ENCODE measurements around the gene SP9. TPM values are rescaled to one million over a fixed set of nuclear protein-coding genes. Genes with fewer than 3 reads are reported as not detected.
"Not testable (repeated sequence)": the region's sequence is repeated elsewhere in the genome, so short reads cannot be mapped to it uniquely, and the experiment has no call there.

The SP9 gene
- total RNA-seq, 2 donors from 2014 or later = not detected

- ATAC-seq (no peak), DNase-seq (no peak)
- peak overlapping the region; percentile 67 for H3K27ac Mint-ChIP-seq
- H3K36me3 Mint-ChIP-seq (ENCODE audit: low read depth) = peaks cover 8% of the 10 kb centered on the region
- H3K4me1 Mint-ChIP-seq = peaks cover 25% of the 10 kb centered on the region
- H3K4me3 Mint-ChIP-seq = peak overlapping the region; percentile 43
- H3K9me3 ChIP-seq (ENCODE audit: control insufficient read depth, low read length, poor library complexity, severe bottlenecking) = no peaks in the 10 kb centered on the region
- H3K27me3 Mint-ChIP-seq = peaks cover 67% of the 10 kb centered on the region
These were observed 9.1 kb downstream of the SP9 start for GRCh38 chr2:174343623-174344455.

GRCh38 chr2:174344716-174345461, 10.1 kb downstream of the SP9 start:
- H3K27me3 Mint-ChIP-seq = peaks cover 57% of the 10 kb centered on the region
- DNase-seq (no peak), ATAC-seq (peak; percentile 26)
- peaks cover 11% of the 10 kb centered on the region for H3K36me3 Mint-ChIP-seq (ENCODE audit: low read depth)
- H3K4me3 Mint-ChIP-seq = peak overlapping the region; percentile 43
- peak overlapping the region; percentile 66 for H3K27ac Mint-ChIP-seq
- H3K4me1 Mint-ChIP-seq = peaks cover 24% of the 10 kb centered on the region
- no peaks in the 10 kb centered on the region for H3K9me3 ChIP-seq (ENCODE audit: control insufficient read depth, low read length, poor library complexity, severe bottlenecking)

GRCh38 chr2:174350018-174350417, 15.3 kb downstream of the SP9 start:
- Mint-ChIP-seq H3K27ac (no peak overlapping the region), H3K4me1 (no peaks in the 10 kb centered on the region), H3K36me3 (ENCODE audit: low read depth) (peaks cover 12% of the 10 kb centered on the region), H3K4me3 (no peak overlapping the region), H3K27me3 (peaks cover 13% of the 10 kb centered on the region)
- DNase-seq = no peak
- ATAC-seq = no peak
- no peaks in the 10 kb centered on the region for H3K9me3 ChIP-seq (ENCODE audit: control insufficient read depth, low read length, poor library complexity, severe bottlenecking)

GRCh38 chr2:174350593-174351181, 15.9 kb downstream of the SP9 start:
- Mint-ChIP-seq H3K36me3 (ENCODE audit: low read depth) (peaks cover 12% of the 10 kb centered on the region), H3K27me3 (peaks cover 8% of the 10 kb centered on the region), H3K27ac (no peak overlapping the region), H3K4me3 (no peak overlapping the region), H3K4me1 (peaks cover under 1% of the 10 kb centered on the region)
- ATAC-seq = no peak
- H3K9me3 ChIP-seq (ENCODE audit: control insufficient read depth, low read length, poor library complexity, severe bottlenecking) = no peaks in the 10 kb centered on the region
- no peak for DNase-seq

- no peaks in the 10 kb centered on the region for H3K27me3 Mint-ChIP-seq
- peaks cover 3% of the 10 kb centered on the region for H3K4me1 Mint-ChIP-seq
- ATAC-seq = no peak
- DNase-seq = no peak
- H3K9me3 ChIP-seq (ENCODE audit: control insufficient read depth, low read length, poor library complexity, severe bottlenecking) = no peaks in the 10 kb centered on the region
- H3K36me3 Mint-ChIP-seq (ENCODE audit: low read depth) = peaks cover 14% of the 10 kb centered on the region
- no peak overlapping the region for H3K27ac Mint-ChIP-seq
- no peak overlapping the region for H3K4me3 Mint-ChIP-seq
These were observed 18.2 kb downstream of the SP9 start for GRCh38 chr2:174353004-174353403.

- no peaks in the 10 kb centered on the region for H3K27me3 Mint-ChIP-seq
- peaks cover 8% of the 10 kb centered on the region for H3K36me3 Mint-ChIP-seq (ENCODE audit: low read depth)
- H3K27ac Mint-ChIP-seq = peak overlapping the region; percentile 24
These were observed 21.6 kb downstream of the SP9 start for GRCh38 chr2:174356347-174356746.

GRCh38 chr2:174359663-174360062, 24.9 kb downstream of the SP9 start:
- peaks cover 11% of the 10 kb centered on the region for H3K36me3 Mint-ChIP-seq (ENCODE audit: low read depth)
- H3K4me1 Mint-ChIP-seq; H3K9me3 ChIP-seq (ENCODE audit: control insufficient read depth, low read length, poor library complexity, severe bottlenecking); H3K4me3 Mint-ChIP-seq; H3K27ac Mint-ChIP-seq; DNase-seq; H3K27me3 Mint-ChIP-seq; ATAC-seq: not testable (repeated sequence)

More at GRCh38 chr2:174356347-174356746, 21.6 kb downstream of the SP9 start:
- DNase-seq (no peak), ATAC-seq (no peak)
- no peaks in the 10 kb centered on the region for H3K9me3 ChIP-seq (ENCODE audit: control insufficient read depth, low read length, poor library complexity, severe bottlenecking)
- Mint-ChIP-seq H3K4me1 (peaks cover 5% of the 10 kb centered on the region), H3K4me3 (no peak overlapping the region)

GRCh38 chr2:174362949-174363348, 28.2 kb downstream of the SP9 start:
- DNase-seq (no peak), ATAC-seq (no peak)
- Mint-ChIP-seq H3K27ac (no peak overlapping the region), H3K4me1 (peaks cover 6% of the 10 kb centered on the region), H3K4me3 (no peak overlapping the region), H3K36me3 (ENCODE audit: low read depth) (peaks cover 15% of the 10 kb centered on the region), H3K27me3 (no peaks in the 10 kb centered on the region)
- H3K9me3 ChIP-seq (ENCODE audit: control insufficient read depth, low read length, poor library complexity, severe bottlenecking) = no peaks in the 10 kb centered on the region

GRCh38 chr2:174363492-174364225, 28.9 kb downstream of the SP9 start:
- H3K4me3 Mint-ChIP-seq; H3K27me3 Mint-ChIP-seq; ATAC-seq; DNase-seq; H3K9me3 ChIP-seq (ENCODE audit: control insufficient read depth, low read length, poor library complexity, severe bottlenecking); H3K4me1 Mint-ChIP-seq; H3K27ac Mint-ChIP-seq: not testable (repeated sequence)
- H3K36me3 Mint-ChIP-seq (ENCODE audit: low read depth) = peaks cover 15% of the 10 kb centered on the region

GRCh38 chr2:174364628-174365027, 29.9 kb downstream of the SP9 start:
- Mint-ChIP-seq H3K4me1 (peaks cover 6% of the 10 kb centered on the region), H3K27ac (no peak overlapping the region), H3K4me3 (no peak overlapping the region), H3K27me3 (no peaks in the 10 kb centered on the region), H3K36me3 (ENCODE audit: low read depth) (peaks cover 18% of the 10 kb centered on the region)
- DNase-seq (no peak), ATAC-seq (no peak)
- no peaks in the 10 kb centered on the region for H3K9me3 ChIP-seq (ENCODE audit: control insufficient read depth, low read length, poor library complexity, severe bottlenecking)

- peaks cover 6% of the 10 kb centered on the region for H3K4me1 Mint-ChIP-seq
- H3K36me3 Mint-ChIP-seq (ENCODE audit: low read depth) = peaks cover 18% of the 10 kb centered on the region
- no peaks in the 10 kb centered on the region for H3K9me3 ChIP-seq (ENCODE audit: control insufficient read depth, low read length, poor library complexity, severe bottlenecking)
- DNase-seq (no peak), ATAC-seq (no peak)
- no peak overlapping the region for H3K4me3 Mint-ChIP-seq
- no peaks in the 10 kb centered on the region for H3K27me3 Mint-ChIP-seq
- no peak overlapping the region for H3K27ac Mint-ChIP-seq
These were observed 30.8 kb downstream of the SP9 start for GRCh38 chr2:174365571-174365970.

GRCh38 chr2:174368691-174369090, 33.9 kb downstream of the SP9 start:
- Mint-ChIP-seq H3K4me1 (peaks cover 5% of the 10 kb centered on the region), H3K27me3 (no peaks in the 10 kb centered on the region), H3K27ac (peak overlapping the region; percentile 37), H3K36me3 (ENCODE audit: low read depth) (peaks cover 14% of the 10 kb centered on the region), H3K4me3 (no peak overlapping the region)
- DNase-seq = no peak
- no peak for ATAC-seq
- H3K9me3 ChIP-seq (ENCODE audit: control insufficient read depth, low read length, poor library complexity, severe bottlenecking) = no peaks in the 10 kb centered on the region

- ATAC-seq = no peak
- no peak overlapping the region for H3K4me3 Mint-ChIP-seq
- no peak for DNase-seq
- H3K27ac Mint-ChIP-seq = no peak overlapping the region
- H3K36me3 Mint-ChIP-seq (ENCODE audit: low read depth) = peaks cover 9% of the 10 kb centered on the region
- H3K27me3 Mint-ChIP-seq = no peaks in the 10 kb centered on the region
- H3K4me1 Mint-ChIP-seq = peaks cover 3% of the 10 kb centered on the region
- H3K9me3 ChIP-seq (ENCODE audit: control insufficient read depth, low read length, poor library complexity, severe bottlenecking) = no peaks in the 10 kb centered on the region
These were observed 42.2 kb downstream of the SP9 start for GRCh38 chr2:174376967-174377366.
